GM21619 (cell line): ENCODE data around the gene HOTAIR.

Experiments
- ATAC-seq: cut with Tn5 transposase; IDR thresholded peaks from one replicate; pipeline ENCODE4 v1.9.1; 2021; ENCODE audit not compliant: unreplicated experiment

The HOTAIR gene

DNA sequence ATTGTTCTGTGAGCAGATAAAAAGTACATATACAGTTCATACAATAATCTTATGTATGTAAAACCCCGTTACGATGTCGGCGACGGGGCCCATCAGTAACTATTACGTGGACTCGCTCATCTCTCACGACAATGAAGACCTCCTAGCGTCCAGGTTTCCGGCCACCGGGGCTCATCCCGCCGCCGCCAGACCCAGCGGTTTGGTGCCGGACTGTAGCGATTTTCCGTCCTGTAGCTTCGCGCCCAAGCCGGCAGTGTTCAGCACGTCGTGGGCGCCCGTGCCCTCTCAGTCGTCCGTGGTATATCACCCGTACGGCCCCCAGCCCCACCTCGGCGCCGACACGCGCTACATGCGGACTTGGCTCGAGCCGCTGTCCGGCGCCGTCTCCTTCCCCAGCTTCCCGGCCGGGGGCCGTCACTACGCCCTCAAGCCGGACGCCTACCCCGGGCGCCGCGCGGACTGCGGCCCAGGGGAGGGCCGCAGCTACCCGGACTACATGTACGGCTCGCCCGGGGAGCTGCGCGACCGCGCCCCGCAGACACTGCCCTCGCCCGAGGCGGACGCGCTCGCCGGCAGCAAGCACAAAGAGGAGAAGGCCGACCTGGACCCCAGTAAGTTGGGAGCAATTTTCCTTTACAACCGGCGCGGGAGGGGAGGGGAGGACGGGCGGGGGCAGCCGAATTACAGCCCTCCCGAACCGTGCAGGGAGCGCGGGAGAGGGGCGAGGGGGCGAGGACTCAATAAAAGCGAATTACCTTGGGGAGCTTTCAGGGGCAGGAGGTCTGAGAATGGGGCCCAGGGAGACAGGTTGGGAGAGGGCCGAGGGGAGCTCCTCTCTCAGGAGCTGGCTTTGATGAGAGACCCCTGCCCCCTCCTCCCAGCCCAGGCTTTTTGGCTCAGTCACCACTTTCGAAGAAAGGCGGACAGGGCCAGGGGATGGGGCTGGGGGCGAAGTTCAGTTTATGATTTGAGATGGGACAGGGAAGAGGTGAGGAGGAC, 25.7 kb upstream of the HOTAIR start, which contains the start of gene HOXC9:
TSS of gene HOXC9 (plus strand) at position 46 of the 999 bp plus-strand sequence. CDS start at position 74, 28 bp downstream.
- no peak for ATAC-seq

DNA sequence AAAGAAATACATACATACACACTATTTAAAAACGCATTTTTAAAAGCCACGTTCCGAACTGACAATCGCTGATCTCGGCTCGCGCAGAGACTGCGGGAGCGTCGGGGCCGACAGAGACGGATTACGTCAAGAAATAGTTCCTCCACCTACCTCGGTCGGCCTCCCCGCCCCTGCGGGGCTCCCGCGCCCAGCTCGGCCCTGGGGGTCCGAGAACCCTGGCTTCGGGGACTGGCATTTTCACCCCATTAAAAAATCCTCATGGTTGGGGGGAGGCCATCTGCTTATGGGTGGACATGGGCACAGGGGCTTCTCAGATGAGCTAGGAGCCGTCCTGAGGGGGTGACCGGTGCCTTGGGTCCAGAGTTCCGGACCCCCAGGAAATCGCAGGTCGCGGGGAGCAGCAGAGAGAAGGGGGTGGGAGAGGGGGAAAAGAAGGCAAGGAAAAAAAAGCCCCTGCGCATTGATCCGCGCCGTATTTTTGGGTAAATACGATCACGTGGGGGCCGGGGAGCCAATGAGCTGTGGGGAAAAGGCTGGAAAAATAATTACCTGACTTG, 24.9 kb upstream of the HOTAIR start:
- no peak for ATAC-seq

DNA sequence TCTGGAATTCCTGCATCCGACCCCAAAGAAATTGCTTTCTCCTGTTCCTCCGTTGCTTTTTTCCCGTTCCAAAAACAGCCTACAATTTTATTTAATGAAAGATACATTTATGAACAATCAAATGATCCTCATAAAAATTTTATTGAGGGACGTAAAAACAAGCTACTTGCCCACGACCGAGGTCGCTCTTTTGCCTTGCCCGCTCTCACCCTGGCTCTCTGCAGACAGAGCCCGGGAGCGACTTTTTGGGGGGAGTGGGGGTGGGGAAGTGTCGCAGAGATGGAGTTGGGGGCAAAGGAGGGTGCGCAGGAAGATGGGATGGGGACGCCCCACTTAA, 24.1 kb upstream of the HOTAIR start:
- no peak for ATAC-seq

DNA sequence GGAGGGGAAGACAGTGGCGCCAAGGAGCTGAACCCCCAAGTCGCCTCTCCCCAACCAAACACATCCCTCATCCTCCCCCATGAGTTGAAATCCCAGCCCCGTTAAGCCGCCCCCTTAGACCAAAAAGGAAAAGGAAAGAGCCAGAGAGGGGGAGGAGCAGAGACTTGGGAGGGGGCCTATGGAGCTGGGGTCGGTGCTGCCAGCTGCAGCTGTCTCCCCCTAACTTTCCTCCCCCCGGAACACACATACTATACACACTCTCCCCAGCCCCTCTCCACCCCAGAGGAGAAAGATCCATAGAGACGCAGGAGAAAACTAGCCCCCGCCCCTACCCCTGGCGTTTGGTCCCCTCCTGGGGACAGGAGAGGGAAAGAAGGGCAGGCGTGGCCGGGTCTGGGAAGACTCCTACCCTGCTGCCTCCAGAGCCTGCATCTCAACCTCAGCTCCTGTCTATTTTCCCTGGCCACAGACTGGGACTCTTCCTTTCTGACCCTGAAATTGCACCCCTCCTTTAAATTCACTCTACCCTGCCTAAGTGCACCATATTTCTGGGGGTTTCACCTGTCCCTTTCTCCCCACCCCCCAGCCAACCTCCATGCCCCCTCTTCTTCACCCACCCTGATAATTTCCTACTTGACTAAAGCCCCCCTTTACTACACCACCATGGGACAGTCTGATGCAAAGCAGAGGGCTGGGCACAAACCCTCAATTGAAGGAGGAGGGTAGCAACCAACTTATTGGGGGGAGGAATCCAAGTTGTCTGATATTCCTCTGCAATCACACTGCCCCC, 23.6 kb upstream of the HOTAIR start:
- ATAC-seq: no peak

DNA sequence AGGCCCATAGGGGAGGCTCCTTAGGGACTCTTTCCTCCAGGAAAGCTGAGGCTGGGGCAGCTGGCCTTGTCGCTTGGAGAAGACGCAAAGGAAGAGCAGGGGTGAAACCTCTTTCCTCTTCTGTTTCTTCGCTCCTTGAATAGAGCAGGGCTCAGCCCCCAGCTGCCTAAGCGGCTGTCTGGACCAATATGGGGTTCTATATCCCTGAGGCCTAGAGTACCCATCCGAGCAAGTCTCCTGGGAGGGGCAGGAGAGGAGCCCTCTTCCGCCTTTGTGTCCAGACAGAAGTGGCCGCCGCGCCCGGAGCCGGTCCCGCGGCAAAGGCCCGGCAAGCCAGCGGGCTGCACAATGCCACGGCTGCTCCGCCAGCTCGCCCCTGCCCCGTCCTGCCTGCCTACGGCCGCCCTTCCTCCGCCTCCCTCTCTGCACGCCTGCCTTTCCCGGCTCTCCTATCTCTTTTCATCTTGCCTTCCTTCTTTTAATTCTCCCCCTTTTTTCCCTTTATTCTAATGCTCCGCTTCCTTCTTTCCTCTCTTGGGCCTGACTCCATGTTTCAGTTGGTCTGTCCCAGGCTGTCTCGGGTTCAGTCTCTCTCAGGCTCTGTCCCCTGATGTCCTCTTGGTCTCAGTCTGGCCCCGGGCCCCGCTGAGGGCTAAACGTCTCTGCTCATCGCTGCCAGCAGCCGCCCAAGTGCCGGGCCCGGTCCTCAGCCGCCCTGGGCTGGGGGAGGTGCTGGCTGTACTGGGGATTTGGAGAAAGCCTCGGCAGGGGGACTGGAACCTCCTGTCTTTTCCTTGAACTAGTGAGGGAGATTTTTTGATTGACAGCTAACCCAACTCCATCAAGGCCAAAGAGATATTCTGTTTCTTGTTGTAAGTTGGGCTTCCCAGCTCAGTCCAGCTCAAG, 22.7 kb upstream of the HOTAIR start:
- no peak for ATAC-seq

DNA sequence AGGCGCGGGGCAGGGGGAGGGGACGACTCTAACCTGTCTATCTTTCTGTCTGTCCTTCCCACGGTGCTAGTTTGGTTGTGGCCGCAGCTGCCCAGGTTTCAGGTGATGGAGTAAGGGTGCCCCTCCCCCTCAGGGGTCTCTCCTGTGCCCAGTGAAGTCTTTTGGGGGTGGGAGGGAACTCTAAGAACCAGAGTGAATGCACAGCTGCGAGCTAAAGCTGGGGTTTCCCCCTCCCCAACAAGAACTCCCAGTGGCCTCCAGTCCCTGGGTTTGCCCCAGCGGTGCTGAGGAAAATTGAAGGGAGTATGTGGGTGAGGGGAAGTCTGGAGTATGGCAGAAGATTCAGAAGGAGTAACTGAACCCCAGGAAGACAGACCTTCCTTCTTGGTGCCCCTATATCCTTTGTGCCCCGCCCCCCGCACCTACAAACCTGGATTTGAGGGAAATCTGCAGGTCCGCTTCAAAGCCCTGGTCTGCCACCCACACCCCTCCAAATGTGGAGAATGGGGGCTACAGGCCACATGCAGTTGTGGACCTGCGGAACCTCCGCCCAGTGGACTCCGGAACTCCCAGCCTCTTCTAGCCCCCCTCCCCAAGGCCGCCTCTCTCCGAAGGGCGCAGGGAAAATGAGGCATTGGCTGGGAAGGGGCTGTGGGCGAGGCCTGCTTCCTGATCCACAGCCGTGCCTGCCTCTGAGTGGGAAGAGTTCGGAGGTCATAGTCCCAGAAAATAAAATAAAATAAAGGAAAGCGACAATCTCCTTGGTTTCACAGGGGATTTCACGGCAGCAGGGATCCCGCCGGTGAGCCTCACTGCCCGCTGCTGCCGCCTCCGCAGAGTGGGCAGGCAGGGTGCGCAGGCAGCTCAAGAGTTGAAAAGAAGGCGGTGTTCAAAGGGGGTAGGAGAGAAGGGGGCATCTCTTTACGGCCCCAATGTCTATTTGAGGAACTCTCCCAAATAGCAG, 21.8 kb upstream of the HOTAIR start:
- no peak for ATAC-seq

DNA sequence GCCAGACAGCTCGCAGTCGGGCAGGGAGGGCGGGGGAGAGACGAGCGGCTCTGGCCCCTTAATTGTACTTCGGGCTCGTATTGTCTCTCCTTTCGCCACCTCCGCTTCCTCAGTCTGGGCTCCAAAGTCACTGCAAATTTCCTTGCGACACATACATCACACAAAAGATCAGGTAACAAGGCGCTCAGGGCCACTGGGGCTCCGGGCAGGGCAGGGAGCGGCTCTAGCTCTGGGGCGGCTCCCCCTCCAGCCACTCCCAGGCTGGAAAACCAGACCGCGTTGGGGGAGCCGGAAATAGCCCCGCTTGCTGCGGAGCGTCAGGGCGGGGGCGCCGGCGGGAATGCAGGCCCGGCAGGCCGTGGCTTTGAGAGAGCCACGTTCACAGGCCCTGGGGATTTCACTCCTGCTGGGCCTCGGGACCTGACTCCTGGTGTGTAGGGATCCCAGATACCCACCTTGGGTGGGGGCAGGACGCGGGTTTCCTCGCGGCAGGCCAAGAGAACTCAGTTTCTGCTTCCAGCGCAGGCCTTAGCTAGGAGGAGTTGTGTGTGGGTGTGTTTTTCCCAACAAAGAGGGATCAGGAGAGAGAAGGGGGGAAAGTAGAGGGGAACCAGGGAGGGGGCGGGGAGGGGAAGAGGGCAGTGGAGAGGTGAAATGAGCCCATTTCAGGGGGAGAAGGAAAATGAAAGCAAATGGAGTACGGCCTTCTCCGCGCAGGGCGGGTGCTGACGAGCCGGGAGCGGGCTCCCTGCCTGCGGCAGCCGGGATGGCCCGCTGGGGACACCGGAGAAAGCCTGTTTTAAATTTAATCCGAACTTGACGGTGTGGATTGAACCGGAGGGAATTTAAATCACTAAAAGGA, 20.9 kb upstream of the HOTAIR start:
- ATAC-seq: no peak

DNA sequence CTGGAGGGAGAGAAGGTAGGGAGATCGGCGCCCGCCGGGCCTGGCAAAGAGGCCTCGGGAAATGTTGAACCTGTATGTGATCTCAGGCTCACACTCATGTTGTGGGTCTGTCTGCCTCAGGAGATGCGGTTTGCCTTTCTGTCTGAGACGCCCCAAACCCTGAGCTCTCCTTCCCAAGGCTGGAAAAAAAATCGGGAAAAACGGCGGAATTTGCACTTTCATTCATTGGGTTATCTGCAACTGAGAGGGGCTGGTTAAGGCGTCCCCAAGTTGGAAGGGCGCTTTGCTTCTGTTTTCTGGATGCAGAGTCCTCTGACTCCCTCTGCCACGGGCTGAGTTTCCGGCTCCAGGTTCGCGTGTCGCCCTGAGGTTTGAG, 20.2 kb upstream of the HOTAIR start:
- no peak for ATAC-seq

DNA sequence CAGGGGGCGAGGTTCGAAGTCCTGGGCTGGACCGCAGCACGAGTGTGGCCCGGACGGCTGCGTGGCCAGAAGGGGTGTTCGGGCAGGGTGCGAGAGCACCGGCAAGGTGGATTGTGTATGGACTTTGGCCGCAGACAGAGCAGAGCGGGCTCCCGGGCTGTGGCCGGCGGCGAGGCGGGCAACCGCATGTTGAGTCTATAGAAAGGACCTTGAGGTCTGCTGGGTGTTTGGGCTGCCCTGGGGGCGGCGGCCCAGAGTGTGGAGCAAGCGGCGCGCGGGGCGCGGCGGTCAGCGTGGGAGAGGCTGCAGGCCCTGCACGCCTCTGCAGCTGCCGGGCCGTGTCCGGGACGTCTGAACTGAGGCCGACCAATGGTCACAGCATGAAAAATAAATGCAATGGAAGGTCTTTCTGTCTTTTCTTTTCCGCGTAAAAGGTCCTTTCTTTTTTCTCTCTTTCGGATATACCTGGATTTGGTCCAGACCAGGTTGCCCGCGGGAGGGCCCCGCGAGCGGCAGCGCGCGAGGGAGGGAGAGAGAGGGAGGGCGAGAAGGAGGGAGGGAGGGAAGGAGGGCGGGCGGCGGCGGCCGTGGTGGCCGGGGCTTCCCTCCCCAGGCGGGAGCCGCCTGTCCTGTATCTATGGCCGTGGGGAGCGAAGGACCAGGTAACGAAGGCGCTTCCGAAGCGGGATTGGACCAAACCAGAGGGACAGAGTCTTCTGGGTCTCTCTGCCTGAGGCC, 19.7 kb upstream of the HOTAIR start:
- ATAC-seq: no peak

DNA sequence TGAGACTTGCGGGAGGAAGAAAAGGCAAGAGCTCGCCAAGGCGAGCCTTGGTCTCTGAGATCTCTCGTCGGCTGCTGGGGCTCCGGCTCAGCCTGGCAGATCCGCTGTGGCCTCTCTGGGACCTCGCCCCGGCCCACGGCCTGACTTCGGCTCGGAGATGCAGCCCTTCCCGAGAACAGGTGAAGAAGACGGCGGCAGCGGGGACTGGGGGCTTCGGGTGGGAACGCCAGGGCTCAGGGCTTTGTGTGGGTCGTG, 19.2 kb upstream of the HOTAIR start:
- no peak for ATAC-seq

DNA sequence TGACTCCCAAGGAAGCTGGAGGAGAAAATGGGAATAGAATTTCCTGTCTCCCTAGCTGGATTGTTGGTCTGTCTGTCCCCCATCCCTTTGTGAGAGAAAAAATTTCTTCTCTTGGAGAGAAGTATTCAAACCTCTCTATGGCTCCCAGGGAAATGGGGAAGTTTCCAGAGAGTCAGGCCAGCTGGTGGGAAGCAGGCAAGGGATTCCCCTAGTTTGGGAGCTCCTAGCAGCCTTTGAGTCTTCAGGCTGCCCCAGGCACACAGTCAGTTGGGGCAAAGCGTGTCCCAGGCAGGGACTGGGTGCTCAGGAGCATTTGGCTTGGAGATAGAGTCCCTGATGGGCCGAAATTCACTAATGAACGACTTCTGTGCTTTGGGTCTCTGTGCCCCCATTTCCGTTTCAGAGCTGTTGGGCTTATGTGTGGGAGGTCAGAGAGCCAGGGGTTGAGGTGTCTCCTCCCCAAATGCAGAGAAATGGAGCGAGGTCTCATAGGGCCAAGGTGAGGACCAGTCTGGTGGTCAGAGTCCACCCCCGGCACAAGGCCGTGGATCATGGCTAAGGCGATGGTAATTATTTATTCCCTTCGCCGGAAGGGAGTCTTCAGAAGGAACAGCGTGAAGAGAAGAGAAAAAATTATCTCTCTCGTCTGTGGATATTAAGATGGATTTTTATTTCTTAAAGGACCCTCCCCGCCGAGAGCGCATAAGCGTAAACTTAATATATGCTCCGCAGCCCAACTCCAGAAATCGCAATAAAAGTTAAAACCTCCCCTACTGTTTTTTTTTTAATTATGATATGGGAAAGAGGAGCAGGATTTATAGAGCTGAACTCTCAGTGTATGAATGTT, 18.6 kb upstream of the HOTAIR start:
- ATAC-seq: no peak

DNA sequence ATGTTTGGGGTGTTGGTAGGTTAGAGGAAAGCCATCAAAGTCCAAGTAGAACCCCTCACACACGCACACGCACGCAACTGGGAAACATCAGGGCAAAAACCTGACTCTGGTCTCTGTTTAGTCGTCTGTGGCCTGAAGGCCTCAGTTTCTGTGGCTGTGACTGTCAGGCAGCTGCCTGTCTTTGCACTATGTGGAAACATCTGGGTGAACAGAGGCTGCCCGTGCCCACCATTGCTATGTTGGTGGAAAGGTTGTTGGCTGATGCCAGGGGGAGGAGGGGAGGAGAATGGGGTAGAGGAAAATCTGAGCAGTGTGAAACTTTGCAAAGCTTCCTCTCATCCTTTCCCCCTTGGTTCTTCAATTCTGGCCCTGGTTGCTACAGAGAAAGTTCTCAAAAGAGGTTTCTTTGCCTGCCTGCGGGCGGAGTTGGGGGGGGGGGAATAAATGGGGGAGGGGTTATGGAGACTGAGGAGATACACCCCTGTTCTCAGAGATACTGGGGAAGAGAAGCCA, 17.7 kb upstream of the HOTAIR start:
- ATAC-seq: no peak

DNA sequence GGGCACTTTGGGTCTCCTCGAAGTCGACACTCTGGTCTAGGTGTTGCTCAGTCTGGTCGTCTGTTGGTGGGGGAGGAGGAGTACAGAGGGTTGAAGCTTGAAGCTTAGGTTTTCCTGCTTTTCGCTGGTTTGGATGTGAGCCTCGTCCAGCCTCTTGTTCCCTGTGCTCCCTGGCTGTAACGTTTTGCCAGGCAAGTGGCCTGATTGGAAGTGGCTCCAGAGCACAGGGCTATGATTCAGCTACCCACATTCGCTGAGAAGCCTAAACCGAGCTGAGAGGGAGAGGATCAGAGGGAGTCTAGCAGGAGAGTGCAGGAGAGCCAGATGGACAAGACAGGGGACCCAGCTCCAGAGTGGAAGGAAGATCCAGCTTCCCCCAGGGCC, 16.3 kb upstream of the HOTAIR start:
- no peak for ATAC-seq

DNA sequence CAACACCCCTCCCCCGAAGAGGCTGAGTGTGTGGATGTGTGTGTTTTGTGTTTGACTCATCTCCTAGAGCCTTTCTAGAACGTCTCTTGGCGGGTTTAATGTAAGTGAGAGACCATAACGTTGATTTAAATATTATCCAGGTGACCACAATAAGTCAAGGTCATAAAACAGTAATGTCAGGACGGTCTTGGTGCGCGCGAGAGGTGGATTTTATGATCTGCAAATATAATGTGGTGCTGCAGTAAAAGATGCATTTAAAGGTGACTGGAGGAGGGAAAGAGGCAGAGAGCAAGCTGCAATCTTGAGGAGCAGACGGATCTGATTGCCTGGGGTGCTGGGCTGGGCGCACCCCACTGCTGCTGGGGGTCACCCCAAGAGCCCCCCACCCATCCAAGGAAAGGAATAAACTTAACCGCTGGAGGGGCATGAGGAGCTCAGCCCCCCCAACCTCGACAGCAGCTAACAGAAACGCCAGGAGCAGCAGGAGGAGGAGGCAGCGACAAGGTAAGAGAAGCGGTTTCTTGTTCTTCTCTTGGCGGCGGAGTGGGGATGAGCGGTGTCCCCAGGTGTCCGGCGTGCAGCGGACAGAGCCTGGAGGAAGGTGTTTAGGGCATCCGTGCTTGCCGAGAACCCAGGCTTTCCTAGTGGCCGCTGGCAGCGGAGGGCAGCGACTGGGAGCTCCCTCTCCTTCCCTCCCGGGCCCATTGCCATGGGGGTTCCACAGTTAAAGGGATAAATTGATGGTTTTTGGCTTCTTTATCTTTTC, 15.7 kb upstream of the HOTAIR start:
- ATAC-seq: no peak

DNA sequence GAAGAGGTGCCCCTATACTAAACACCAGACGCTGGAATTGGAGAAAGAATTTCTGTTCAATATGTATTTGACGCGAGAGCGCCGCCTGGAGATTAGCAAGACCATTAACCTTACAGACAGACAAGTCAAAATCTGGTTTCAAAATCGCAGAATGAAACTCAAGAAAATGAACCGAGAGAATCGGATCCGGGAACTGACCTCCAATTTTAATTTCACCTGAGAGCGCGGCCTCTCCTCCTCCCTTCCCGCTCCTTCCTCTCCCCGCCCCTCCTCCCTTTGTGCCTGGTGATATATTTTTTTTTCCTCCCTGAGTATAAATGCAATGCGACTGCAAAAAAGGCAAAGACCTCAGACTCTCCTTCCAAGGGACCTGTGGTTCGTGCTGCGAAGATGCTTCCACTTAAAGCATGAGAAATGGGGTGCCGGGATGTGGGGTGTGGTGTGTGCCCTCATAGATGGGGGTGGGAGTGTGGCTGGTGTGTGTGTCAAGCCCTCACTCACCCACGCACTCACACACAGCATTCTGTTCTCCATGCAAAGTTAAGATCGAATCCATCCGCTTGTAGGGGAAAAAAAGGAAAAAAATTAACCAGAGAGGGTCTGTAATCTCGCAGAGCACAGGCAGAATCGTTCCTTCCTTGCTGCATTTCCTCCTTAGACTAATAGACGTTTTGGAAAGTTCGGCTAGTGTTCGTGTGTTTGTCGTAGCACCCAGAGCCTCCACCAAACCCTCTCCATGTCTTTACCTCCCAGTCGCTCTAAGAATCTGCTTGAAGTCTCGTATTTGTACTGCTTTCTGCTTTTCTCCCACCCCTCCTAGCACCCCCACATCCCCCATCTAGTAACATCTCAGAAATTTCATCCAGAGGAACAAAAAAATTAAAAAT, 14.7 kb upstream of the HOTAIR start:
- ATAC-seq: peak; percentile 55
